Measurements from ENCODE around the gene PAX7. TPM values are rescaled to one million over a fixed set of nuclear protein-coding genes. Genes with fewer than 3 reads are reported as not detected.
A peak's percentile ranks its signal among the peaks of the same experiment; 100 is the strongest.

The PAX7 gene
- total and polyA plus RNA-seq, 4 donors: 0.03 TPM; not detected in 3

DNA sequence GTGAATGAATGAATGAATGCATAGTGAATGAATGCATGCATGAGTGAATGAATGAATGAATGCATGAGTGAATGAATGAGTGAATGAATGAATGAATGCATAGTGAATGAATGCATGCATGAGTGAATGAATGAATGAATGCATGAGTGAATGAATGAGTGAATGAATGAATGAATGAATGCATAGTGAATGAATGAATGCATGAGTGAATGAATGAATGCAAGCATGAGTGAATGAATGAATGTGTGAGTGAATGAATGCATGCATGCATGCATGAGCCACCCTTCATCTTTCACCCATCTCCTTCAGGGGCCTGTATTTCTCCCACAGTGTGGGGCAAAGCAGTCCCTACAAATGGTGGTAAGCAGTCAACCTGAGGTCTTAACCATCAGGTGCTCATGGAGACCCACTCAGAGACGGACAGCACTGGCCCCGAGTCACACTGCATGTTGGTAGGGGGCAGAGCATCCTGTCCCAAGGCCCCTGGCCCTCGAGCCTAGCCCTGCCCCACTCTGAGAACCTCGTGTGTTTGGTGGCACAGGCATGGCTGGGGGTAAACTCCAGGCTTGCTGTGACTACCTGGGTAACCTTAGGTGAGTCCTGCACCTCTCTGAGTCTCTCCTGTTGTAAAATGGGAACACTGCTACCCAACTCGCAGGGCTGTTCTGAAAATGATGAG lies 28.0 kb upstream of the PAX7 start:
- H3K9me3 ChIP-seq (ENCODE audit: control insufficient read depth in 4 of 4, insufficient read depth in 3 of 4, low read length in 3 of 4): no peaks in the 10 kb centered on the region
- H3K27me3 ChIP-seq (ENCODE audit: control insufficient read depth in 3 of 3, insufficient read depth in 3 of 3, low read length in 2 of 3): peaks cover 6 to 26% (median 7%) of the 10 kb centered on the region in 3 donors
- H3K9ac ChIP-seq (ENCODE audit: insufficient read depth in 1 of 2, low read length in 2 of 2): no peak overlapping the region
- H3K36me3 ChIP-seq (ENCODE audit: control insufficient read depth in 4 of 4, insufficient read depth in 4 of 4, low read length in 4 of 4): no peaks in the 10 kb centered on the region
- H3K4me3 ChIP-seq: no peak overlapping the region
- no peak for ATAC-seq (ENCODE audit: insufficient read depth, low FRiP score)
- no peak for TF ChIP-seq CTCF (IDR thresholded peaks at IDR 0.05; ENCODE audit: control extremely low read depth, extremely low read depth)
- peaks cover 0 to 11% (median 0%) of the 10 kb centered on the region in 5 donors for H3K4me1 ChIP-seq (ENCODE audit: control insufficient read depth in 5 of 5, insufficient read depth in 5 of 5, low read length in 5 of 5)
- 56 to 62% methylated on average over 5 of the region's 5 CpGs for WGBS, 2 donors
- peak in 1 of 3 donors; percentile 15 for DNase-seq
- no peak overlapping the region for H3K27ac ChIP-seq (ENCODE audit: low read depth in 1 of 2, low read length in 1 of 2)

GRCh38 chr1:18603212-18603852 lies 27.3 kb upstream of the PAX7 start:
- 43 to 52% methylated on average over 13 of the region's 13 CpGs for WGBS, 2 donors
- peaks cover 7 to 26% (median 7%) of the 10 kb centered on the region in 3 donors for H3K27me3 ChIP-seq (ENCODE audit: control insufficient read depth in 3 of 3, insufficient read depth in 3 of 3, low read length in 2 of 3)

DNA sequence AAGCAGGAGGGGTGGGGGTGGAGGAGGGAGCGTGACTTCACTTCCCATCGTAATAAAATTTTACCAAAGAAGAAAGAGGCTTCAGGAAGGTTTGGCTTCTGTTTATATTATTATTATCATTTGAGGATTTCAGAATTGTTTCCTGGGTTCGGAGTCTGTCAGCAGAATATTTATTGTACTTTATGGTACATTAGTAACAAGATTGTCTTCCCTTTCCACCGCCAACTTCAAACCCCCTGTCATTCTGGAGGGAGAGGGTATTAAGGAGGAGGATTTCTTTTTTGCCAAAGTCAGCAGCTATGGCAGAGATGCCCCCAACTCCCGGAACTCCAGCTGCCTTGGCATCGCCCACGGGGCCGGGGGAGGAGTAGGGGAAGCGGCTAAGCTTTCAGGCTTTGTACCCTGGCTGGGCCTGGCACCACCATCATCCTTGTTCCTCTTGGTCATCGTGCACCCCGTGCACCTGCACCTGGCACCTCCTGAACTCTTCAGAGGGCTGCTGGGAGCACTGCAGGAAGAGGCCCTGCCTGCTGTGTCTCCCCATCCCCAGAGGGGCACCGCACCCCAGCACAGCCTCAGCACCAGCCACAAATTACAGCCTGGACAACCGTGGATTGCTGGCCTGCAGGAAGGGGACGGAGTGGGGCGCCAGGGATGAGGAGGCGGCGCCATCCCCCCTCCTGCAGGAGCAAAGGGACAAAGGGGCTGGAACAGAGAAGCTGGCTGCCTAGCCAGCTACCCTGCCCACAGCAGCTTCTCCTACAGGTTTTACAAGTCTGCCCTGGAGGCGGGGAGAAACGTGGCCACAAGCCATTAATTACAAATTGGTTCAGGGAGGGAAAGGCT lies 24.0 kb upstream of the PAX7 start:
- Histone ChIP-seq H3K9ac (ENCODE audit: insufficient read depth in 1 of 2, low read length in 2 of 2) (no peak overlapping the region), H3K4me3 (no peak overlapping the region), H3K27ac (ENCODE audit: low read depth in 1 of 2, low read length in 1 of 2) (no peak overlapping the region), H3K4me1 (ENCODE audit: control insufficient read depth in 5 of 5, insufficient read depth in 5 of 5, low read length in 5 of 5) (no peaks in the 10 kb centered on the region), H3K27me3 (ENCODE audit: control insufficient read depth in 3 of 3, insufficient read depth in 3 of 3, low read length in 2 of 3) (peaks cover 7 to 43% (median 14%) of the 10 kb centered on the region in 3 donors), H3K36me3 (ENCODE audit: control insufficient read depth in 4 of 4, insufficient read depth in 4 of 4, low read length in 4 of 4) (no peaks in the 10 kb centered on the region), H3K9me3 (ENCODE audit: control insufficient read depth in 4 of 4, insufficient read depth in 3 of 4, low read length in 3 of 4) (peaks cover 0 to 3% (median 0%) of the 10 kb centered on the region in 4 donors)
- no peak for DNase-seq
- ATAC-seq (ENCODE audit: insufficient read depth, low FRiP score): no peak
- WGBS, 2 donors: 67 to 70% methylated on average over 19 of the region's 19 CpGs
- TF ChIP-seq CTCF (IDR thresholded peaks at IDR 0.05; ENCODE audit: control extremely low read depth, extremely low read depth): no peak

More at GRCh38 chr1:18603212-18603852, 27.3 kb upstream of the PAX7 start:
- Histone ChIP-seq H3K4me3 (no peak overlapping the region), H3K9ac (ENCODE audit: insufficient read depth in 1 of 2, low read length in 2 of 2) (no peak overlapping the region), H3K4me1 (ENCODE audit: control insufficient read depth in 5 of 5, insufficient read depth in 5 of 5, low read length in 5 of 5) (peaks cover 0 to 11% (median 0%) of the 10 kb centered on the region in 5 donors), H3K36me3 (ENCODE audit: control insufficient read depth in 4 of 4, insufficient read depth in 4 of 4, low read length in 4 of 4) (no peaks in the 10 kb centered on the region), H3K27ac (ENCODE audit: low read depth in 1 of 2, low read length in 1 of 2) (no peak overlapping the region), H3K9me3 (ENCODE audit: control insufficient read depth in 4 of 4, insufficient read depth in 3 of 4, low read length in 3 of 4) (peaks cover 0 to 2% (median 0%) of the 10 kb centered on the region in 4 donors)
- ATAC-seq (ENCODE audit: insufficient read depth, low FRiP score) (no peak), DNase-seq (no peak)
- TF ChIP-seq CTCF (IDR thresholded peaks at IDR 0.05; ENCODE audit: control extremely low read depth, extremely low read depth): no peak
